Erythroblast (primary cell): Measurements from ENCODE around the gene NECAB3.

ENCODE experiments used
- GATA1 ChIP-seq: IDR thresholded peaks from 2 replicates; pipeline ENCODE4 v1.6.1; 2011; ENCODE audit warnings: low read depth, mild to moderate bottlenecking, control low read depth, low read length, moderate library complexity
- POLR2A ChIP-seq: IDR thresholded peaks from 2 replicates; pipeline ENCODE4 v1.6.1; 2011; ENCODE audit warnings: mild to moderate bottlenecking, low read length

- no peak for TF ChIP-seq POLR2A
- no peak for TF ChIP-seq GATA1
Measured at GRCh38 chr20:33670715-33671499, 3.3 kb downstream of the NECAB3 start.
